ENCODE measurements around the gene MPRIP.
"Not testable (repeated sequence)": the region's sequence is repeated elsewhere in the genome, so short reads cannot be mapped to it uniquely, and the experiment has no call there.

MPRIP gene

GRCh38 chr17:17151541-17151940 is 109.3 kb downstream of the MPRIP start:
- peak; percentile 80 for DNase-seq

GRCh38 chr17:17151962-17152361 is 109.7 kb downstream of the MPRIP start:
- DNase-seq: peak; percentile 97

- peak; percentile 33 for DNase-seq
Measured at GRCh38 chr17:17152385-17152784, 110.1 kb downstream of the MPRIP start.

- DNase-seq: no peak
Measured at GRCh38 chr17:17153071-17153470, 110.8 kb downstream of the MPRIP start.

GRCh38 chr17:17153709-17154108 is 111.5 kb downstream of the MPRIP start:
- no peak for DNase-seq

GRCh38 chr17:17154556-17154955 is 112.3 kb downstream of the MPRIP start:
- no peak for DNase-seq

- DNase-seq: no peak
Measured at GRCh38 chr17:17154981-17155380, 112.7 kb downstream of the MPRIP start.

- no peak for DNase-seq
Measured at GRCh38 chr17:17155568-17155967, 113.3 kb downstream of the MPRIP start.

- DNase-seq: no peak
Measured at GRCh38 chr17:17156107-17156506, 113.8 kb downstream of the MPRIP start.

- DNase-seq: no peak
Measured at GRCh38 chr17:17156511-17156910, 114.3 kb downstream of the MPRIP start.

- DNase-seq: no peak
Measured at GRCh38 chr17:17157041-17157440, 114.8 kb downstream of the MPRIP start.

- not testable (repeated sequence) for DNase-seq
Measured at GRCh38 chr17:17158506-17158905, 116.2 kb downstream of the MPRIP start.

GRCh38 chr17:17159571-17159970 is 117.3 kb downstream of the MPRIP start:
- no peak for DNase-seq

GRCh38 chr17:17161121-17161520 is 118.9 kb downstream of the MPRIP start:
- no peak for DNase-seq

GRCh38 chr17:17161759-17162158 is 119.5 kb downstream of the MPRIP start:
- DNase-seq: no peak

- DNase-seq: no peak
Measured at GRCh38 chr17:17164156-17164555, 121.9 kb downstream of the MPRIP start.

- DNase-seq: no peak
Measured at GRCh38 chr17:17164676-17165075, 122.4 kb downstream of the MPRIP start.

GRCh38 chr17:17165666-17166308 is 123.5 kb downstream of the MPRIP start:
- no peak for DNase-seq

- no peak for DNase-seq
Measured at GRCh38 chr17:17166446-17166845, 124.2 kb downstream of the MPRIP start.

- DNase-seq: no peak
Measured at GRCh38 chr17:17167356-17167755, 125.1 kb downstream of the MPRIP start.

GRCh38 chr17:17167986-17168385 is 125.7 kb downstream of the MPRIP start:
- DNase-seq: no peak

- no peak for DNase-seq
Measured at GRCh38 chr17:17168401-17168800, 126.1 kb downstream of the MPRIP start.

- no peak for DNase-seq
Measured at GRCh38 chr17:17169396-17169795, 127.1 kb downstream of the MPRIP start.

- DNase-seq: peak; percentile 38
Measured at GRCh38 chr17:17170346-17170985, 128.2 kb downstream of the MPRIP start.

GRCh38 chr17:17171186-17171585 is 128.9 kb downstream of the MPRIP start:
- DNase-seq: no peak
